Uterus (tissue), 4 donors: ENCODE measurements around the gene C1orf105. TPM values are rescaled to one million over a fixed set of nuclear protein-coding genes. Genes with fewer than 3 reads are reported as not detected.

Source experiments
- DNase-seq, 2 donors: peaks; one replicate each; pipeline ENCODE4 v3.0.0-alpha.2; 2019 to 2020
- H3K27ac ChIP-seq, 2 donors: fragments of 200-600 bp; sonication (generic); 1 replicate in 1 of 2; 2 replicates in 1 of 2; pipeline ENCODE4 v1.5.1; 2016 to 2018
- H3K27me3 ChIP-seq, 2 donors: fragments of 200-600 bp; sonication (generic); one replicate each; pipeline ENCODE4 v1.5.1; 2018 to 2019; ENCODE audit warnings: control low read depth in 1 of 2
- H3K36me3 ChIP-seq, 2 donors: fragments of 200-600 bp; sonication (generic); one replicate each; pipeline ENCODE4 v1.5.1; 2019; ENCODE audit warnings: control low read depth in 1 of 2
- H3K4me1 ChIP-seq, 2 donors: fragments of 200-600 bp; sonication (generic); one replicate each; pipeline ENCODE4 v1.5.1; 2018 to 2019; ENCODE audit warnings: control low read depth in 1 of 2
- H3K4me3 ChIP-seq, 2 donors: fragments of 200-600 bp; sonication (generic); 1 replicate in 1 of 2; 2 replicates in 1 of 2; pipeline ENCODE4 v1.5.1; 2018 to 2019; ENCODE audit warnings: mild to moderate bottlenecking in 1 of 2
- H3K9me3 ChIP-seq, 2 donors: fragments of 200-600 bp; sonication (generic); one replicate each; pipeline ENCODE4 v1.5.1; 2019; ENCODE audit warnings: control low read depth in 1 of 2
- CTCF ChIP-seq, 4 experiments: fragments of 200-600 bp in 2 of 4; fragments of 450-650 bp in 2 of 4; sonication (generic) in 2 of 4; IDR thresholded peaks; one replicate each; pipeline ENCODE4 v1.5.1; 2016 to 2019; ENCODE audit warnings: antibody characterized with exemption in 4 of 4, mild to moderate bottlenecking in 2 of 4, moderate library complexity in 1 of 4
- POLR2A ChIP-seq, 2 donors: fragments of 450-650 bp; IDR thresholded peaks; one replicate each; pipeline ENCODE4 v1.6.1; 2016; ENCODE audit warnings: antibody characterized with exemption in 2 of 2, mild to moderate bottlenecking in 1 of 2, moderate library complexity in 1 of 2
- intact Hi-C: fragments of 100-400 bp; cut with DNase I; formaldehyde crosslinking; loops from one replicate; pipeline ENCODE4 v1.15.1; 2023; ENCODE audit warnings: low total_unique reads
- total RNA-seq, 4 donors: library from RNA; depleted of rRNA in 3 of 4; stranded (reverse); fragments of >200 nt in 3 of 4; gene quantifications; one replicate each; pipeline versions ENCODE4 v1.1.0 to v1.2.4, GENCODE V29; 2014 to 2023
- donor health status: DM: yes; HTN: yes; CAD: no.

The C1orf105 gene
- total RNA-seq, 4 donors from 2014 or later, result not detected

DNA sequence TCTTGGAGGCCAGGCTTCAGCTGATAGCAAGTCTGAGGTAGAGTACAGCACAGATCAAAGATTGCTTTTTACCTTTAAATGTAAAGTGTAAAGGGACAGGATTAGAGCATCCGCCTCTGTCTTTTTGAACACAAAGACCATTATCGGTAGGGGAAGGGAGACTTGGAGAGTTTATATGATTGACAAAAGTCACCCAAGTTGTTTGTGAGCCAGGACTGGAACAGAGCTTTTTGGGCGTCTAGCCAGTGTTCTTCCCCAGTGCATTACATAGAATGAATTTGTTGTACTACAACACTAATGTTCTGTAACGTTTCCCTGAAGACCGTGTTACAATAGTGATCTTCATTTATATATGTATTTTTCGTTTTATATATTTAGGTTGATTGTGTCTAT is 32.7 kb downstream of the C1orf105 start:
- no peaks in the 10 kb centered on the region for H3K4me1 ChIP-seq
- H3K9me3 ChIP-seq, result no peaks in the 10 kb centered on the region
- H3K27ac ChIP-seq, result no peak overlapping the region
- no peaks in the 10 kb centered on the region for H3K27me3 ChIP-seq
- intact Hi-C loops, result no loop called here
- TF ChIP-seq CTCF (IDR thresholded peaks at IDR 0.05) (no peak), POLR2A (IDR thresholded peaks at IDR 0.05) (no peak)
- H3K4me3 ChIP-seq, result no peak overlapping the region
- H3K36me3 ChIP-seq, result no peaks in the 10 kb centered on the region
- DNase-seq, result no peak

DNA sequence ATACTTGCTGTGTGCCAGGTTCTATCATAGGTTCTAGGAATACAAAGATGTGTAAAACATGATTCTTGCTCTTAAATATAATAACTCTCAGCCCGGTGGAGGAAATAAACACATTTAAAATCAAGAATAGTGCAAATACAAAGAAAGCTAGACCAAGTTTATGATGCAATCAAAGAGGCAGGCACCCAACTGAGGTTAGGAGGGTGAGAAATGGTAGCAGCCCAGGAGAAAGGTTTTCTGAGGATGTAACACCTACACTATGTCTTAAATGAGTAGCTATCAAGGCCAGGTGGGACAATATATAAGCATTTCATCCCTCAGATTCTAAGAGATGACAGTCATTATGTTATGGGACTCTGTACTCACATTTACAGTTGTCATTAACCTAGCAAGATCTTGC is 33.1 kb downstream of the C1orf105 start:
- intact Hi-C loops, result no loop called here
- H3K9me3 ChIP-seq, result no peaks in the 10 kb centered on the region
- no peaks in the 10 kb centered on the region for H3K4me1 ChIP-seq
- no peaks in the 10 kb centered on the region for H3K27me3 ChIP-seq
- no peak overlapping the region for H3K4me3 ChIP-seq
- no peaks in the 10 kb centered on the region for H3K36me3 ChIP-seq
- H3K27ac ChIP-seq, result no peak overlapping the region
- no peak for DNase-seq
- TF ChIP-seq CTCF (IDR thresholded peaks at IDR 0.05) (no peak), POLR2A (IDR thresholded peaks at IDR 0.05) (no peak)

DNA sequence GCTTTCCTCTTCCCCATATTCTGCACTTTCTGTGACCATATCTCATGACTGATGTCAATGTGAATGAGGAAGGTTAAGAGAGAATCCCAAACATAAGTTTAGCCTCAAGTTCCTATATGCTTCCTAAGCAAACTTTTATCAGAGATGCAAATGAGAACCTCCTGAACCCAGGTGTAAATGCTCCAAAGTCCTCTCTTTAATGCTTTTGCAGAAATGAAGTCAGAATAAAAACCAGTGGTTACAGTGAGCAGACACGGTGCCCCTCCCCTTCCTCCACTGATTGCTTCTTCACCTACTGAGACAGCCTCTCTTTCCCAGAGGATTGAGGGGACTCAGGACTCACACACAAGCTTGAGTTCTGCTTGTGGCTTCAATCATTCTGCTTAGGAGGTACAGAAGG is 35.0 kb downstream of the C1orf105 start:
- intact Hi-C loops, result no loop called here
- Histone ChIP-seq H3K4me1 (no peaks in the 10 kb centered on the region), H3K36me3 (no peaks in the 10 kb centered on the region)

GRCh38 chr1:172456344-172456769 is 35.9 kb downstream of the C1orf105 start:
- TF ChIP-seq CTCF (IDR thresholded peaks at IDR 0.05) (no peak), POLR2A (IDR thresholded peaks at IDR 0.05) (no peak)
- intact Hi-C loops, result no loop called here
- Histone ChIP-seq H3K4me1 (no peaks in the 10 kb centered on the region), H3K9me3 (no peaks in the 10 kb centered on the region), H3K27me3 (no peaks in the 10 kb centered on the region), H3K36me3 (no peaks in the 10 kb centered on the region), H3K4me3 (no peak overlapping the region), H3K27ac (no peak overlapping the region)
- no peak for DNase-seq

More for the DNA sequence above, 35.0 kb downstream of the C1orf105 start:
- no peak for DNase-seq
- Histone ChIP-seq H3K27me3 (no peaks in the 10 kb centered on the region), H3K4me3 (no peak overlapping the region), H3K27ac (no peak overlapping the region), H3K9me3 (no peaks in the 10 kb centered on the region)
- TF ChIP-seq POLR2A (IDR thresholded peaks at IDR 0.05), result no peak
- no peak for TF ChIP-seq CTCF (IDR thresholded peaks at IDR 0.05)

- Histone ChIP-seq H3K27ac (no peak overlapping the region), H3K36me3 (no peaks in the 10 kb centered on the region), H3K9me3 (no peaks in the 10 kb centered on the region), H3K4me3 (no peak overlapping the region), H3K27me3 (no peaks in the 10 kb centered on the region), H3K4me1 (no peaks in the 10 kb centered on the region)
- no peak for DNase-seq
- intact Hi-C loops, result no loop called here
- TF ChIP-seq CTCF (IDR thresholded peaks at IDR 0.05) (no peak), POLR2A (IDR thresholded peaks at IDR 0.05) (no peak)
These were observed 37.1 kb downstream of the C1orf105 start for GRCh38 chr1:172457479-172458130.
